NCI-H2029 (cell line): ENCODE results near the gene SLC39A10.
A peak's percentile ranks its signal among the peaks of the same experiment; 100 is the strongest.
"Not testable (repeated sequence)": the region's sequence is repeated elsewhere in the genome, so short reads cannot be mapped to it uniquely, and the experiment has no call there.

Source experiments
- DNase-seq: peaks from one replicate; lab custom pipeline; 2025; lab: John Stamatoyannopoulos, UW

The SLC39A10 gene

GRCh38 chr2:195645413-195645812 lies 11.6 kb upstream of the SLC39A10 start:
- no peak for DNase-seq

GRCh38 chr2:195646424-195646823 lies 10.6 kb upstream of the SLC39A10 start:
- no peak for DNase-seq

GRCh38 chr2:195647302-195647701 lies 9.7 kb upstream of the SLC39A10 start:
- no peak for DNase-seq

- not testable (repeated sequence) for DNase-seq
Measured at GRCh38 chr2:195648370-195648769, 8.7 kb upstream of the SLC39A10 start.

- DNase-seq, result no peak
Measured at GRCh38 chr2:195648787-195649186, 8.2 kb upstream of the SLC39A10 start.

GRCh38 chr2:195649629-195650190 lies 7.3 kb upstream of the SLC39A10 start:
- no peak for DNase-seq

- DNase-seq, result no peak
Measured at GRCh38 chr2:195651046-195651445, 6.0 kb upstream of the SLC39A10 start.

GRCh38 chr2:195652911-195653310 lies 4.1 kb upstream of the SLC39A10 start:
- no peak for DNase-seq

- DNase-seq, result no peak
Measured at GRCh38 chr2:195656161-195656858, 716 bp upstream of the SLC39A10 start.

- DNase-seq, result no peak
Measured at GRCh38 chr2:195657634-195658540, 861 bp downstream of the SLC39A10 start.

- no peak for DNase-seq
Measured at GRCh38 chr2:195658541-195658890, 1.5 kb downstream of the SLC39A10 start.

- no peak for DNase-seq
Measured at GRCh38 chr2:195659114-195659513, 2.1 kb downstream of the SLC39A10 start.

GRCh38 chr2:195659982-195660890 lies 3.2 kb downstream of the SLC39A10 start:
- peak; percentile 9 for DNase-seq

GRCh38 chr2:195662138-195662537 lies 5.1 kb downstream of the SLC39A10 start:
- no peak for DNase-seq

- DNase-seq, result no peak
Measured at GRCh38 chr2:195663007-195663406, 6.0 kb downstream of the SLC39A10 start.

- no peak for DNase-seq
Measured at GRCh38 chr2:195664528-195664927, 7.5 kb downstream of the SLC39A10 start.

GRCh38 chr2:195665153-195665552 lies 8.1 kb downstream of the SLC39A10 start:
- not testable (repeated sequence) for DNase-seq

- no peak for DNase-seq
Measured at GRCh38 chr2:195666113-195666712, 9.2 kb downstream of the SLC39A10 start.

- no peak for DNase-seq
Measured at GRCh38 chr2:195667974-195668373, 10.9 kb downstream of the SLC39A10 start.

GRCh38 chr2:195670191-195670590 lies 13.2 kb downstream of the SLC39A10 start:
- no peak for DNase-seq

GRCh38 chr2:195671563-195671962 lies 14.5 kb downstream of the SLC39A10 start:
- no peak for DNase-seq
